NCI-H226 (cell line): Measurements from ENCODE around the gene PISD.
"Not testable (repeated sequence)": the region's sequence is repeated elsewhere in the genome, so short reads cannot be mapped to it uniquely, and the experiment has no call there.

Experiments used
- DNase-seq: peaks from one replicate; pipeline ENCODE4 v3.0.0-alpha.2; 2015

Gene PISD

GRCh38 chr22:31661851-31662667, at the start of gene PISD:
Gene PISD (minus strand): TSS chr22:31662215. CDS start chr22:31662208, 7 bp downstream.
- peak; percentile 83 for DNase-seq

DNA sequence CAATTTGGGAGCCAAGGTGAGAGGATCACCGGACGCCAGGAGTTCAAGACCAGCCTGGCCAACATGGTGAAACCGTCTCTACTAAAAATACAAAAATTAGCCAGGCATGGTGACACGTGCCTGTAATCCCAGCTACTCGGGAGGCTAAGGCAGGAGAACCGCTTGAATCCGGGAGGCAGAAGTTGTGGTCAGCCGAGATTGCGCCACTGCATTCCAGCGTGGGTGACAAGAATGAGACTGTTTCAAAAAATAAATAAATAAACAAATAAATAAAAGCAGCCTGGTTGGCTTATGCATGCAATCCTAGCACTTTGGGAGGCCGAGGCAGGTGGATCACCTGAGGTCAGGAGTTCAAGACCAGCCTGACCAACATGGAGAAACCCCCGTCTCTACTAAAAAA, 49.2 kb upstream of the PISD start:
- not testable (repeated sequence) for DNase-seq

DNA sequence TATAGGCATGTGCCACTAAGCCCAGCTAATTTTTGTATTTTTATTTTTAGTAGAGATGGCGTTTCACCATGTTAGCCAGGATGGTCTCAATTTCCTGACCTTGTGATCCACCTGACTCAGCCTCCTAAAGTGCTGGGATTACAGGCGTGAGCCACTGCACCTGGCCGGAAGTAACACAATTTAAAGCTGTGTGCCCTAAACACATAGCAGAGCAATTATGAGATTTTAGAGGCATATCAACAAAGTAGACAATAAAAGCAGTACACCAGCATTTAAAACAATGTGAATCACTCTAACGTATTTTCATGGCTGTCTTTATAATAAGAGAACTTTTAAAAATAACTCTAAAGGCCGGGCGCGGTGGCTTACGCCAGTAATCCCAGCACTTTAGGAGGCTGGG, 45.5 kb upstream of the PISD start:
- DNase-seq = no peak

DNA sequence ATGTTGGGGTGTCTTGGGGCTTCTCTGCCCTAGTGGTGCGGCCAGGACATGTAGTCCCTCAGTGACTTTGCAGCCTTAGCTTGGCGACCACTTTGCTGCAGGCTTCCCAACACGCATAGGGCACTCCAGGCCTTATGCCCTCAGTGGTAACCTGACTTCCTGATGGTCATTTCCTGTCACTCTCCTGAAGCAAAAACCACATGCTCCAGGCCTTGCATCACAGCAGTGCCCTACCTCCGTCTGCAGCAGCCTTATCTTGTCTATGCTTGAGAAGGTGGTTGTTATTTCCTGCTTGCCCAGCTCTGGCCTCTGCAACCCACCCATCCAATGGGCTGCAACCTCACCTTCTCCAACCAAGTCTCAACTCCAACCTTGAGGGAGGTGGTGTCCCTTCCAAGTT, 33.4 kb upstream of the PISD start:
- DNase-seq = no peak

- not testable (repeated sequence) for DNase-seq
Observed at GRCh38 chr22:31694046-31694445, 32.0 kb upstream of the PISD start.

DNA sequence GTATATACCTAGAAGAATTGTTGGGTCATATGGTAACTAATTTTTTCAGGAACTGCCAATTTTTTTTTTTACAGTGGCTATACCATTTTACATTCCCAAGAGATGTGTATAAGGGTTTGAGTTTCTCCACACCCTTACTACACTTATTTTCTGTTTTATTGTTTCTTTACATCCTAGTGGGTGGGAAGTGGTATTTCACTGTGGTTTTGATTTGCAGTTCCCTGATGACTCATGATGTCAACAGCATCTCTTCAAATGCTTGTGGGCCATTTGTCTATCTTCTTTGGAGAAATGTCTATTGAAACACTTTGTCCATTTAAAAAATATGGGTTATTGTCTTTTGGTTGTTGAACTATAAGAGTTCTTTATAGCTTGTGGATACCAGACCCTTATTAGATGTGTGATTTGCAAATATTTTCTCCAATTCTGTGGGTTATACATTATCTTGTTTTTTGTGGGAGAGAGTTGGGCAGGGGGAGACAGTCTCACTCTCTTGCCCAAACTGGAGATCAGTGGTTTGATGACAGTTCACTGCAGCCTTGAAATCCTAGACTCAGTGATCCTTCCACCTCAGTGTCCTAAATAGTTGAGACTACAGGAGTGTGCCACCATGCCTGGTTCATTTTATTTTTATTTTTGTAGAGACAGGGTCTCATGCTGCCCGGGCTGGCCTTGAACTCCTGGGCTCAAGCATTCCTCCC, 30.3 kb upstream of the PISD start:
- peak; percentile 6 for DNase-seq

DNA sequence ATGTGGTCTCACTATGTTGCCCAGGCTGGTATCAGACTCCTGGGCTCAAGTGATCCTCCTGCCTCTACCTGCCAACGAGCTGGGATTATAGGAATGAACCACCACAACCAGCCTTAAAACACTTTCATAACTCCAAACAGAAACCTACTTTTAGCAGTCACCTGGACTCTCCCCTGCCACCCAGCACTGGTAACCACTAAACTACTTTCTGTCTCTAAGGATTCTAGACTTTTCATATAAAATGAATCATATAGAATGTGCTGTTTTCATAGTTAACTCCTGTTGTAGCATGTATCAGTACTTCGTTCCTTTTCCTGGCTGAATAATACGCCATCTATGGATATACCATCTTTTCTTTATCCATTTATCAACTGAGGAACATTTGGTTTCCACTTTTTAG, 29.4 kb upstream of the PISD start:
- DNase-seq = no peak

DNA sequence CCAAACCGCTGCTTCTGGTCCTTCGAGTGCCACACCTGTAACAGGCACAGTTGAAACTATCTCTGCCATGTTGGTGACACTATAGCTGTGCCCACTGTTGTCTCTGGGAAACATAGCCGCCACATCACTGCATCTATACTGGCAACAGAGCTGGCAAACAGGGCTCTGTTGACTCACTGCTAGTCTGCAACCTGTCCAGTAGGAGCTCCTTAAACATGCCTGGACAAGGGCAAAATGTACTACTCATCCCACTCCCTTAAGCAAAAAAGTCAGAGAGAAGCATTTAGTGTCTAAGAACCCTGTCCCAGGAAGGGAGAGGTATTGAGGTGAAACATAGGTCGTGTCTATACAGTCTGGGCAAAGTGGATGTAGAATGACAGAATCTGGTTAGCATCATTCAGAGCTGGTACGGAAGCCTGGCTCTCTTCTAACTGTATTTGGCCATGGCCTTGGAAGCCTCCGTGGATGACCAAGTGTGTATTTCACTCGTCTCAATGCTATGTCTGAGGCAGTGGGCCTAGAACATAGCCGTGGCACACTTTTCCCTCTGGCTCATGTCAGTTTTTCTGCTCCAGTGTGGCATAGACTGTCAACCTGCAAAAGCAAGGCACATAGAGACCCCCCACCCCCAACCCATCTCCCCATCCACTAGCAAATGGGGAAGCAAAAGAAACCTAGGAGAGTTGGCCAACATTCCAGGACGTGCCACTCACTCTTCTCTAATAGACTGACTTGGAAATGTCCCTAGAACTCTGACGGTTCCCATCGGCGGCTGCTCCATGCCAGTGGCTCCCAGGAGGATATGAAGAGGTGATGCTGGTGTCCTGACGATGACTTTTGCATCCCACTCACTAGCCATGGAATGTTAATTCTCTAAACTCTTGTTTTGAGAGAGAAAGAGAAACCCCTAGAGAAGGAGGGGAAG, 21.4 kb upstream of the PISD start:
- no peak for DNase-seq

DNA sequence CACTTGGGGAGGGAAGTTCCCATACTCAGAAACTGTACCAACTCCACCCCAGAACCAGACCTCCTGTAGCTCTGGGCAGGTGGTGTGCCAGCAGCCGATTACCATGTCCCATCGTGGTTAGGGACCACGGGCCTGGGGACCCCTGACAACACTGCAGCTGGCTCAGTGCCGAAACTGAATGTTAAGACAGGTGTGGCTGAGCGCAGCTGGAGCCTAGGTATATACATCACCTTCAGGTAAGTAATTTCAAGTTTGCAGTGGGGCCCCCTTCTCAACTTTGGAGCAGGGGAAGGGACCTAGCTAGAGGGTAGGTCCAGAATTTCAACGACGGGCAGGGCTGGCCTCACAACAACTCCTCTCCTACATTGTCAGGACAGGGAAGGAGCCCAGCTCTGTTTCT, 20.7 kb upstream of the PISD start:
- DNase-seq = no peak

GRCh38 chr22:31681349-31682345, 19.6 kb upstream of the PISD start:
- DNase-seq = no peak

GRCh38 chr22:31680861-31681341, 18.9 kb upstream of the PISD start:
- no peak for DNase-seq

DNA sequence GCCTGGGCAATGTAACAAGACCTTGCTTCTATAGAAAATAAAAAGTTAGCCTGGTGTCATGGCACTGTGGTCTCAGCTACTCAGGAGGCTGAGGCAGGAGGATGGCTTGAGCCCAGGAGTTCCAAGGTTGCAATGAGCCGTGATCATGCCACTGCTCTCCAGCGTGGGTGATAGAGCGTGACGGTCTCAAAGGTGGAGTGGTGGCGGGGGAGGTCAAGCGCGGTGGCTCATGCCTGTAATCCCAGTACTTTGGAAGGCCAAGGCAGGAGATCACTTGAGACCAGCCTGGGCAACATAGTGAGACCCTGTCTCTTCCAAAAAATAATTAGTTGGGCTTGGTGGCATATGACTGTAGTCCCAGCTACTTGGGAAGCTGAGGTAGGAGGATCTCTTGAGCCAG, 16.7 kb upstream of the PISD start:
- DNase-seq = no peak

- DNase-seq = peak; percentile 87
Observed at GRCh38 chr22:31676700-31677099, 14.7 kb upstream of the PISD start.

DNA sequence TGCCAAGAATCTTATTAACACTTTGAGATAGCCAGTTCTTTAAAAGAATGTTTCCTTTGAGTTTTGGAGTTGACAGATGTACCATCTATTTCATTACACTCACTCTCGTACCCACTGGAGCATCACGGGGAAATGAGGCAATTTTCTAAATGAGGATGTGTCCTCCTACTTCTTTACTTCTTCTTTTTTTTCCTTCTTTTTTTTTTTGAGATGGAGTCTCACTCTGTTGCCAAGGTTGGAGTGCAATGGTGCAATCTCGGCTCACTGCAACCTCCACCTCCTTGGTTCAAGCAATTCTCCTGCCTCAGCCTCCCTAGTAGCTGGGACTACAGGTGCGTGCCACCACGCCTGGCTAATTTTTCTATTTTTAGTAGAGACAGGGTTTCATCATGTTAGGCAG, 12.2 kb upstream of the PISD start:
- DNase-seq = not testable (repeated sequence)

GRCh38 chr22:31668849-31669248, 6.8 kb upstream of the PISD start:
- not testable (repeated sequence) for DNase-seq

GRCh38 chr22:31662668-31663037, 638 bp upstream of the PISD start:
- DNase-seq = no peak

DNA sequence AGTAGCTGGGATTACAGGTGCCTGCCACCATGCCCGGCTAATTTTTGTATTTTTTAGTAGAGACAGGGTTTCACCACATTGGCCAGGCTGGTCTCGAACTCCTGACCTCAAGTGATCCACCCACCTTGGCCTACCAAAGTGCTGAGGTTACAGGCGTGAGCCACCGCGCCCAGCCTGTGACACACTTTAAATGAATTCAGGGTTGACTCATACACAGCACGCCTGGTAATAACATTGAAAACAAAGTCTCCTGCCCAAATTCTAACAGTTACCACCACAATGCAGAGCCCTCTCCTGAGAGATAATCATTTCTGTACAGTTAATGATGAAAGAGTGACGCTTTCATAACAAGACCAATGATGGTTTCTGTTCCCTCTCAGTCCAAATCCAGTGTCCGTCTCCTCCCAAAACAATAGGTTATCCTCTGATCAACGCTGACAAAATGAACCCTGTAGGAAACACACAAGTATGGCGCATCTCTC, 1.1 kb downstream of the PISD start:
- peak; percentile 66 for DNase-seq

GRCh38 chr22:31659246-31659645, 2.8 kb downstream of the PISD start:
- DNase-seq = no peak

DNA sequence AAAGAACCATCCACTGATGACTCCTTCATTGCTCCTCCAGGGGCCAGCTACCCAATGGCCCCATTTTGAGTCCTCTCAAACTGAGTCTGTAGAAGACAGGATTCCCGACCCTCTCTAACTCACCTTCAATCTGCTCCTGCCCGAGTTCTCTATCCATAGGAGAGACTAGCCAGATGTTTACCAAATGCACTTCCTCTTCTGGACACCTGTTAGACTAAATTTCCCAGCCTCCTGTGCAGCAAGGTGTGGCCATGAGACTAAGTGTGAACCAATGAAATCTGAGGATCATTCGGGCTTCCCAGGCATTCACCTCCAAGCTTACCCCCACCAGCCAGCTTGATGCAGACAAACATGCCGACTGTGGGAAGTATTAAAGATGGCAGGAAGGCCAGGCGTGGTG, 7.6 kb downstream of the PISD start:
- no peak for DNase-seq

DNA sequence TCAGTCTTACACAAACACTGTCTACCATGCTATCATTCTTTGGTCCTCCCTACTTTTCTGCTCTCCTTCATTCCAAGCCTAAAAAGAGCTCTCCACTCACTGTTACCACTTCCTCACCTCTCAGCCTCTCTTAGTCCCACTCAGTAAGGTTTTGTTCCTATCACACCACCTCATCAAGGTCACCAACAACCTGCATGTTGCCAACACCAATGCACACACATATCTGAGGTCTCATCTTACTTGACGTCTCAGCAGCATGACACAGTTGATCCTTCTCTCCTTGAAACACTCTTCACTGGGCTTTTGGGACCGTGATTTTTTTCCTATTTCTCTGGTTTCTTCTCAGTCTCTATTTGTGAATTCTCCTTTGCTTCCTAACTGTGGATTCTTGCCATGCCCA, 8.1 kb downstream of the PISD start:
- DNase-seq = no peak

GRCh38 chr22:31652911-31653684, 8.9 kb downstream of the PISD start:
- no peak for DNase-seq
